ENCODE data around the gene CCNY. TPM values are rescaled to one million over a fixed set of nuclear protein-coding genes. Genes with fewer than 3 reads are reported as not detected.

Gene CCNY
- total RNA-seq, 1 donor from 2014 or later = 27.2 TPM

DNA sequence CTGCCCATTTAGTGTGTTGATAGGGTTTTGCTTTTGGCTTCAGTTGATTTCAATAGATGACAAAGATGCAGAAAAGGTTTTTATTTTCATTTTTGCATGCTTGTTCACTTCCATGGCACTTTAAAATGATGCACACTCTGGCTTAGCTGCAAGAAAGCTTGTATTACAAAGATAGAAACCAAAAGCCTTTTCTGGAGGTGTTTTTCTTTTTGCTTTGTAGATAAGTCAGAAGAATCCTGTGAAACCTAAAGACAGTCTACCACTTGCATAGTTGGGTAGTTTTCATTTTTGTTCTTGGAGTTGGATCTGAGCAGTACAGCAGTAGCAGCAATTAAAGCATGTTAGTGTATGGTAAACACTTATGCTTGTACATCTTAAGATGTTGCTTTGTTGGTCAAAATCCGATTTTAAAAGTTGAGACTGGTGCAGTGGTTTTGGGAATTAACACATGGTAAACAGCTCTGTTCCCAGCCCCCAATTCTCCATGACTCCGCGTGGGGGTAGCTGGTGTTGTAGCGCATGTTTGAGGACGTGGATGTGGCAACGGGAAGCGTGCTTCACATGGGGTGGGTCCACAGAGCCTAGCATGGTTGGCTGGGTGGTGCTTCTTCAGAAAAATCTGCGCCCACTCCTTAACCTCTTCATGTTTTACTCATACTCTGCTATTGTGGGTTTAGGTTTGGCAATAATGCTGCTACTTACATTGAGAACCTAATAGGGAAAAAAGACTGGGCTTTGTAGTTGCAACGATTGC, 19.8 kb downstream of the CCNY start:
- no peak overlapping the region for H3K4me3 ChIP-seq (ENCODE audit: low read depth, low read length)
- TF ChIP-seq, protein P1, sequence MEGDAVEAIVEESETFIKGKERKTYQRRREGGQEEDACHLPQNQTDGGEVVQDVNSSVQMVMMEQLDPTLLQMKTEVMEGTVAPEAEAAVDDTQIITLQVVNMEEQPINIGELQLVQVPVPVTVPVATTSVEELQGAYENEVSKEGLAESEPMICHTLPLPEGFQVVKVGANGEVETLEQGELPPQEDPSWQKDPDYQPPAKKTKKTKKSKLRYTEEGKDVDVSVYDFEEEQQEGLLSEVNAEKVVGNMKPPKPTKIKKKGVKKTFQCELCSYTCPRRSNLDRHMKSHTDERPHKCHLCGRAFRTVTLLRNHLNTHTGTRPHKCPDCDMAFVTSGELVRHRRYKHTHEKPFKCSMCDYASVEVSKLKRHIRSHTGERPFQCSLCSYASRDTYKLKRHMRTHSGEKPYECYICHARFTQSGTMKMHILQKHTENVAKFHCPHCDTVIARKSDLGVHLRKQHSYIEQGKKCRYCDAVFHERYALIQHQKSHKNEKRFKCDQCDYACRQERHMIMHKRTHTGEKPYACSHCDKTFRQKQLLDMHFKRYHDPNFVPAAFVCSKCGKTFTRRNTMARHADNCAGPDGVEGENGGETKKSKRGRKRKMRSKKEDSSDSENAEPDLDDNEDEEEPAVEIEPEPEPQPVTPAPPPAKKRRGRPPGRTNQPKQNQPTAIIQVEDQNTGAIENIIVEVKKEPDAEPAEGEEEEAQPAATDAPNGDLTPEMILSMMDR (conservative IDR thresholded peaks at IDR 0.05; ENCODE audit: low read depth, low read length) = no peak
- no peak for DNase-seq (ENCODE audit: low read depth)

DNA sequence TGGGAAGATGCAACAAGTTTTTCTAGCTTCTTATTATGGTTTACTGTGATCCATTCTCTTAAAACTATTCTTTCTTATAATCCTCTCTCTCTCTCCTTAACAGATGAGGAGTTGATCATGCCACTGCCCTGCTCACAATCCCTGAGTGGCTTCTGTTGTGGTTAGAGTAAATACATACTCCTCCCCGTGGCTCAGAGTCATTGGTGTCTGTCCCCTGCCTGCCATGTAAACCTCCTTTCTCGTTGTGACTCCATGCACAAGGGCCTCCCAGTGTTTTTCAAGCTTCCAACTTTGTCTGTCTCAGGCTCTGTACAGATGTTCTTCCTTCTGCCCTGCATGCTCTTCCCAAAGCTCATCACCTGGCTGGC, 20.4 kb downstream of the CCNY start:
- H3K4me3 ChIP-seq (ENCODE audit: low read depth, low read length) = no peak overlapping the region
- DNase-seq (ENCODE audit: low read depth) = no peak
- TF ChIP-seq, protein P1 (conservative IDR thresholded peaks at IDR 0.05; ENCODE audit: low read depth, low read length) = no peak

DNA sequence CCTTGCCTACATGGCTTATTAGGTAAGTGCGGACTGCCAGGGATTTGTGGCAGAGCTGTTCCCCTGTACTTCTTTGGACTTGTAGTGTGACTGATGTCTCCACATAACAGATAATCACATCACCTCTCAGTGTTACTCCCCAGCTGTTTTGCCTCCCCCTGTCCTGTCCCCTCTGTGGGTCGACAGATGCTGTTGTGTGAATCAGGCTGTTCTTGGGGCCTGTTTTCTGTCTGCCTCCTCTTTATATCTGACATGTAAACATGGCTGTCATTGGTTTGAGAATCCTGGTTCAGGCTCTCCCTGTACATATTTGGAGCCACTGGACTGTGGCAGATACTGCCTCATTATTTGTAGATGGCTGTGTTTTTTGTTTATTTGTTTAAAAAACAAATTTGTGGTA, 22.7 kb downstream of the CCNY start:
- TF ChIP-seq, protein P1 (conservative IDR thresholded peaks at IDR 0.05; ENCODE audit: low read depth, low read length) = no peak
- H3K4me3 ChIP-seq (ENCODE audit: low read depth, low read length) = no peak overlapping the region
- DNase-seq (ENCODE audit: low read depth) = no peak

DNA sequence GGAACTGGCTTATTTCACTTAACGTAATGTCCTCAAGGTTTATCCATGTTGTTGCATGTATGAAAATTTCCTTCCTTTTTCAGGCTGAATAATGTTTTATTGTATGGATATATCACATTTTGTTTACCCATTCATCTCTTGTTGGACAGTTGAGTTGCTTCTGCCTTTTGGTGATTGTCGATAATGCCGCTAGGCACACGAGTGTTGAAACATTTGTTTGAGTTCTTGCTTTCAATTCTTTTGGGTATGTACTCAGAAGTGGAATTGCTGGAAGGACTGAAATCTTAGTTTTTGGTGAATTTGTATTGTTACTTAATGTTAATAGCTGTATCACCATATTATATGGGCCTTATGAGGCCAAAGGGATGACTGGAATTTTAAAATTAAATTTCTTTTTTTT, 23.6 kb downstream of the CCNY start:
- TF ChIP-seq, protein P1 (conservative IDR thresholded peaks at IDR 0.05; ENCODE audit: low read depth, low read length) = no peak
- no peak for DNase-seq (ENCODE audit: low read depth)
- no peak overlapping the region for H3K4me3 ChIP-seq (ENCODE audit: low read depth, low read length)

DNA sequence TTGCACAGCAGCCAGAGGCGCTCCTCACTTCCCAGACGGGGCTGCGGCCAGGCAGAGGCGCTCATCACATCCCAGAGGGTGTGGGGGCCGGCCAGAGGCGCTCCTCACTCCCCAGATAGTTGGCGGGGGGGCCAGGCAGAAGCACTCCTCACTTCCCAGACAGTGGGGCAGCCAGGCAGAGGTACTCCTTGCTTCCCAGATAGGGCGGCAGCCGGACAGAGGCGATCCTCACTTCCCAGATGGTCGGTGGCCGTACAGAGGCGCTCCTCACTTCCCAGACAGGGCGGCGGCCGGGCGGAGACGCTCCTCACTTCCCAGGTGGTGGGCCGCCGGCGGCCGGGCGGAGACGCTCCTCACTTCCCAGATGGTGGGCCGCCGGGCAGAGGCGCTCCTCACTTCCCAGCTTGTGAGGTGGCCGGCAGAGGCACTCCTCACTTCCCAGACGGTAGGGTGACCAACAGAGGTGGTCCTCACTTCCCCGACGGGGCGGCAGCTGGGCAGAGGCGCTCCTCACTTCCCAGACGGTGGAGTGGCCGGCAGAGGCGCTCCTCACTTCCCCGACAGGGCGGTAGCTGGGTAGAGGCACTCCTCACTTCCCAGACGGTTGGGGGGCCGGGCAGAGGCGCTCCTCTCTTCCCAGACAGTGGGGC, 26.5 kb downstream of the CCNY start:
- H3K4me3 ChIP-seq (ENCODE audit: low read depth, low read length) = no peak overlapping the region
- TF ChIP-seq, protein P1 (conservative IDR thresholded peaks at IDR 0.05; ENCODE audit: low read depth, low read length) = no peak
- DNase-seq (ENCODE audit: low read depth) = no peak

DNA sequence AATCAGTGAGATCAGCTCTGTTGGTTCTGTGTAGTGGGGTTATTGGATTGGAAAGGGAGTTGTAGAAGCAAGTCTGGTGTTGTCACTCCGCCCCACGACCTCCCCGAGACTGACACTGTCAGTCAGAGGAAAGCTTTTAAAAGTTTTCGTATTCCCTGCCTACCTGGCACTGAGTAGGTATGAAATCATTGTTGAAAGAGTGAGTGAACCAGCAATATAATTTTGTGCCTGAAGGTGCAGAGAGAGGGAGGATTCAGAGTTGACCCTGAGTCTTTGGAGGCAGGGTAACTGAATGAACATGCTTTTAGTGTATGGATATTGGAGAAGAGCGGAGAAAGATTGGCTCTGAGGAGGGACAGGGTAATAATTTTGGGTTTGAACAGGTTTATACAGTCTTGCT, 27.3 kb downstream of the CCNY start:
- H3K4me3 ChIP-seq (ENCODE audit: low read depth, low read length) = no peak overlapping the region
- TF ChIP-seq, protein P1 (conservative IDR thresholded peaks at IDR 0.05; ENCODE audit: low read depth, low read length) = no peak
- no peak for DNase-seq (ENCODE audit: low read depth)

DNA sequence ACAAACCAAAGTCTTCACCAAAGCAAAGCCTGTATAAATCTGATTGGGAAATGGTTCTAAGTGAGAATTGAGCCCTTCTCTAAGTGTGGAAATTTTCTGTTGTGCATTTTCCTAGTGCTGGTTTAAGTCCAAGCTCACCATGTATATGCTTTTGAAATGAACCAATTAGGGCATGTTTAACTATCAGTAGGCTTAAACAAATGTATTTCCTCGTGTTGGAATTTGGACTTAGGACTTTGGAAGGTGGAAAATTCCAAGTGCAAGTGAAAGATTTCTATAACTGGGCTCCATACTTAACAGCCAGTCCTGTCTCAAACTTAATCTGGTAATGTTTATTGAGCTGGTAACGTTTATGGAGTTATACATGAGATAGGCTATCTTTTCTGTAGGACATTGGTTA, 28.5 kb downstream of the CCNY start:
- DNase-seq (ENCODE audit: low read depth) = no peak
- no peak overlapping the region for H3K4me3 ChIP-seq (ENCODE audit: low read depth, low read length)
- TF ChIP-seq, protein P1 (conservative IDR thresholded peaks at IDR 0.05; ENCODE audit: low read depth, low read length) = no peak

All from epithelial cell of proximal tubule (primary cell).